NCI-H128 (cell line): ENCODE data around the gene RFX2.

Experiments
- DNase-seq: peaks from one replicate; lab custom pipeline; 2025; ENCODE audit not compliant: unreplicated experiment; lab: John Stamatoyannopoulos, UW

Gene RFX2

DNA sequence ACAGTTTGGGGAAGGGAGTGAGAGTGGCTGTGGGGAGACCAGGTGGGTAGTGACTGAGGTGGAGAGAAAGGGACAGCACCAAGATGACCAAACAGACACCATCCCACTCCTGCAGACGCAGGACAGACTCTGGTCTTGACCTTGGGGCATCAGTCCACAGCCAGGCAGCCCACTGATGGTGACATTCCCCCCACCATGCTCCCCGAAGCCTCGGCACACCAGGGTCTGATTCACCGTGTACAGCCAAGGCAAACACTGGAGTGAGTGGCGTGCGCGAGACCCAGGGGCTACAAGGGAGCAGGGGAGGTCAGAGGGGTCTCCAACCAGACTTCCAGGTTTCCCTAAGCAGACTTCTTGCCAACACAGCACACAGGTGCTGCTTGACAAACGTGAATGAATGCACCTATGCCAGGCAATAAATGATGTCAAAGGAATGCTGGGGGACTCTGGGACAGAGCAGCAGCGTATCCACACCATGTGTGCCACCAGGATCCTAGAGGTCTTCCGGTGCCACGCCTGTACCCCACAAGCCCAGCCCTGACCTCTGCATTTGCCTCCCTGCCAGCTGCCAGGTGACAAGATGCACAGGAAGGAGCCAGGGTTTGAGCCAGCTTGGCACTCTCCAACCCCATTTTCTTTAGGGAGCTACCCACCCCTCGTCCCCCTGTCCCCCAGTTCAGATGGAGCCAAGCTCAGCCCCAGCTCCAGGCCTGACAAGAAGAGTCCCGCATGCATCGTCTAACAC lies 150.9 kb downstream of the RFX2 start:
- DNase-seq = no peak

DNA sequence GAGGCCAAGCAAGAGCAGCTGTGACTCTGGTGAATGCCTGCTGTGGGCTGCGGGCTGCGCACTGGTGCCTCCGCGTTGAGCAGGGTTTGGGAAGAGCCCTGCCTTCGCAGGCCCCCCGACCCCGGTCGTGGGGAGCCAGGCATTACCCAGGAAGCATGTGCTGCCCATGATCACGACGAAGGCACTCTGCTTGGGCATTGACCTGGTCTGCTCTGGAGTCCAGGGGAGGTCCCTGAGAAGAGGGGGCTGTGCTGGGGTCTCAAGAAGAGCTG lies 151.5 kb downstream of the RFX2 start:
- no peak for DNase-seq

DNA sequence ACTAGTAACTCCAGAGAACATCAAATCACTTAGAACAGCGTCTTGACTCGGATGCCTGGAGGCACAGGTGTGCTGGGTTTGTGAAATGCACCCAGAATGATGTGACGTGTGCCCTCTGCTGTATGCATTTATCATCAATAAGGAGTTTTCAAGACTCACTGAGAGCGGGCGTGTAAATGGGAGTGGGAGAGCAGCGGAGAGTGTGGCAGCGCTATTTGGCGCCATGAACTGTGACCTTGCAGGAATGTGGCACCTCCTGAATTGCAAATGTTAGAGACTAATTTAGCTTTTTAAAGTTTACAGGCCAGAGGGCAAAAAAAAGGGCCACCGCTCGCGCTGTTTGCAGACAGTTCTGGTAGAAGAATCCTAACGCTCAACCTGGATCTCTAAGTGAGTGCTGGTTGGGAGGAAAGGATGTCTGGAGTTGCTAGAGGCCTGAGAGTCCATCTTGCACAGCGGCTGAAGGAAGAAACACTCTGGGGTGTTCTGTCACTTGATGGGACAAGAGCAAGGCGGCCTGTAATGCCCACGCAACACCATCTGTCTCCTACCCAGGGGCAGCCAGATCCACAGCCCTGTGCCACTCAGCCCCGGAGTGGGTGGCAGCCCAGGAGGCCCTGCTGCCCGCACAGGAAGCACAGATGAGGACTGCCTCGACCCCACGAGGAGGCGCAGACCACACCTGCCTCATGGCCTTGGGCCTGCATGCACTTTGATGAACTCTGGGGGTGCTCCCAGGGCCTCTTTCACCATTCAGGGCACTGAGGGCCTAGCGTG lies 152.0 kb downstream of the RFX2 start:
- no peak for DNase-seq

- no peak for DNase-seq
Observed at GRCh38 chr19:5957170-5957569, 153.1 kb downstream of the RFX2 start.

DNA sequence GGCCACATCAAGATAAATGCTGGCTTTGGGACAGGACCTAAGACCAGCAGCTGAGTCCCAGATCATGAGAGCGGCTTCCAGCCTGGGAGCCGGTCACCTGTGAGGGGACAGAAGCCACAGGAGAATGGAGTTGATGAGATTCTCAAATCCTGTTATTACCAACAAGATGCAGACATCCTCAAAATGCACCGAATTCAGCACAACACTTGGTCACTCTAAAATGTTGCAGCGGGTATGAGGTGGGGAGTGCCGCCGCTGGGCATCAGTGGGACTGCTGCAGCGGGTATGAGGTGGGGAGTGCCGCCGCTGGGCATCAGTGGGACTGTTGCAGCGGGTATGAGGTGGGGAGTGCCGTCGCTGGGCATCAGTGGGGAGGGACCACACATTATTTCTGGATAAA lies 153.6 kb downstream of the RFX2 start:
- no peak for DNase-seq

GRCh38 chr19:5956323-5956722 lies 154.0 kb downstream of the RFX2 start:
- DNase-seq = no peak

DNA sequence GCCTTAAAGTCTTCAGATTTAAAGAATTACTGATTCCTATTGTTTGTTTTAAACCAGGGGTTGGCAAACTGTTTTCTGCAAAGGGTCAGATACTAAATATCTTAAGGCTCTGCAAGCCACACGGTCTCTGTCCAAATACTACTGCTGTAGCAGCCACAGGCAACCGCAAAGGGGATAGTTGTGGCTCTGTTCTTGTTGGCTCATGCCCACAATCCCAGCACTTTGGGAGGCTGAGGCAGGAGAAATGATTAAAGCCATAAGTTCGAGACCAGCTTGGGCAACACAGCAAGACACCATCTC lies 154.7 kb downstream of the RFX2 start:
- DNase-seq = no peak

- DNase-seq = no peak
Observed at GRCh38 chr19:5954293-5954692, 156.0 kb downstream of the RFX2 start.

- DNase-seq = no peak
Observed at GRCh38 chr19:5953680-5954213, 156.6 kb downstream of the RFX2 start.

DNA sequence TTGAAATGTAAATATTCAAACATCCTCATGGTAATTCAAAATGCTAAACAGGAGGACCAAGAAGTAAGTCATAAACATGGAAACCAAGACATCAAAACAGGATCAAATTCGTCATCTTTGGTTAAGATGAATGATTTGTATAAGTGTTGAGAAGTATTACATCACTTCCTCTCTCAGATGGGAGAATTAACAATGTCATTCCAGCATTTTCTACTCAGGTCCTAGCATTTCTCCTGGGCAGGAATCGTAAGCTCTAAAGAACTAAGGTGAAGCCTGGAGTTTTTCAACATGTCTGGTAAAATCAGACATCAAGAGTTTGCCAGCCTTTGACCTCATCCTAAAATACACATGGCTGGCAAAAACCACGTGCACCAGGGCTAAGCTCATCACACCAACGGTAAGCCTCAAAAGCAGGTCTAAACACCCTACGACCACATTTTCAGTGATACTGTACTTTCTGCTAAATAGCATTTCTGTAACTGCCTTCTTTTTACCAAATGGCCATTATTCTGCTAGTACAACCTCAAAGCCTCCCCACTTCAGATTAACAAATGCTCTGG lies 157.2 kb downstream of the RFX2 start:
- no peak for DNase-seq

- DNase-seq = no peak
Observed at GRCh38 chr19:5952193-5953029, 157.9 kb downstream of the RFX2 start.

GRCh38 chr19:5951338-5951861 lies 158.9 kb downstream of the RFX2 start:
- DNase-seq = no peak

DNA sequence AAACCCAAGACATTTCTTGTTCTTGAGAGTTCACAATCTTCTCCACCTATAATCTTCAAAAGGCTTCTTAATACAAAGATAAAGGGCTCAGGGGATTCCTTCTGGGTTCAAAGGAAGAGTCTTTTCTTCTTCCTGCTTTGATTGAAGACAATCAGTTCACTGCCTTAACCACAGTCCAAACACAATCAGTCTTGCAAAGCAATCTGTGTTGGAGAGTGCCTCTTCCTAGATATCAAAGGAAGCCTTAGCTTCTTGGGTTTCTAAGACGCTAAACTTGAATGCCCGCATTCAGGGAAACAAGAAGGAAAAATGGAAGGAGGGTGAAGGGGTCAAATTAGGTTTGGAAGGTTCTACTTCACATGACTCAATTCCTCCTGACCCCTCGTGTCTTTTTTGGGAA lies 159.6 kb downstream of the RFX2 start:
- no peak for DNase-seq

DNA sequence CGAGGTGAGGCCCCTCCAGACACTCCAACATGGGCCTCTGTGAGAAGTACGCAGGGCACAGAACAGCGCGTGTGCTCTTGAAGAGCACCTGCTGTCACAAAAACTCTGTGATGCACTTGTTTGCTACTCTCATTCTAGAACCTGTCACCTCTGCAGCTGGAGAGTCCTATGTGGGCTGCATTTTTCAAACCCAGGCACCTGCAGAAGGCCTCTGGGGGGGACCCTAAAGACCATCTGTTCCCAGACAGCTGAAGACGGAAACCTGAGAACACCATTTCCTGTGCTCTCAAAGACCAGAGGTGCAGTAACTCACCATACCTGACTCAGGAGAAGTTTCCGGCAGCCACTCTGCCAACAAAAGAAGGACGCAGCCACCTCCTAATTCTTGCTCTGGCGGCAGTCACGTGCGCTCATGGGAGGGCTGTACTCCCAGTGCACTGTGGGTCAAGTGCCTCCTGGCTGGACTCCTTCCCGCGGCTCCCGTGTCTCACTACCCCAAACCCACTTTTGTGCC lies 160.5 kb downstream of the RFX2 start:
- peak; percentile 40 for DNase-seq

GRCh38 chr19:5948752-5949564 lies 161.3 kb downstream of the RFX2 start:
- DNase-seq = no peak

- no peak for DNase-seq
Observed at GRCh38 chr19:5947435-5947834, 162.9 kb downstream of the RFX2 start.

- DNase-seq = no peak
Observed at GRCh38 chr19:5943623-5944022, 166.7 kb downstream of the RFX2 start.
